NCI-H2081 treated with DMSO at 0.1 percent for 48 hours (cell line): Measurements from ENCODE around the gene STK39.

ENCODE experiments used
- DNase-seq: peaks from one replicate; lab custom pipeline; 2025; lab: John Stamatoyannopoulos, UW

The STK39 gene

GRCh38 chr2:167953776-167954175 lies 293.6 kb downstream of the STK39 start:
- no peak for DNase-seq

GRCh38 chr2:167950571-167950970 lies 296.8 kb downstream of the STK39 start:
- no peak for DNase-seq

DNA sequence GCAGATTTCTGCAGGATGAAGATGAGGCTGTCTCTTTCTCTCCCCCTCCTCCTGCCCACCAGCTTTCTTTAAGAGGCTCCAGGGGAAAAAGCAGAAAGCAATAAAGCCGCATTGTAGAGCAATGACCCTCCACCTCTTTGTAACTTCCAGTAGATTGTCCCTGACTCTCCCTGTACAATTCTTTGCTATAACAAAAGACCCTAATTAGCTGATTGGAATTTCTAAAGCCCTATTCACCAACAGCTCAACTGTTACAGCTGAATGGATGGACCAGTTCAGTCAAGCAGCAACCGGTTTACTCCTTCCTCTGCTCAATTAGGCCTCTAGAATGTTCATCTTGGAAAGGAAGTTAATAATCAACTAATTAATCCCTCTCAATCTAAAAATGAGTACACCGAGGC lies 301.0 kb downstream of the STK39 start:
- no peak for DNase-seq

DNA sequence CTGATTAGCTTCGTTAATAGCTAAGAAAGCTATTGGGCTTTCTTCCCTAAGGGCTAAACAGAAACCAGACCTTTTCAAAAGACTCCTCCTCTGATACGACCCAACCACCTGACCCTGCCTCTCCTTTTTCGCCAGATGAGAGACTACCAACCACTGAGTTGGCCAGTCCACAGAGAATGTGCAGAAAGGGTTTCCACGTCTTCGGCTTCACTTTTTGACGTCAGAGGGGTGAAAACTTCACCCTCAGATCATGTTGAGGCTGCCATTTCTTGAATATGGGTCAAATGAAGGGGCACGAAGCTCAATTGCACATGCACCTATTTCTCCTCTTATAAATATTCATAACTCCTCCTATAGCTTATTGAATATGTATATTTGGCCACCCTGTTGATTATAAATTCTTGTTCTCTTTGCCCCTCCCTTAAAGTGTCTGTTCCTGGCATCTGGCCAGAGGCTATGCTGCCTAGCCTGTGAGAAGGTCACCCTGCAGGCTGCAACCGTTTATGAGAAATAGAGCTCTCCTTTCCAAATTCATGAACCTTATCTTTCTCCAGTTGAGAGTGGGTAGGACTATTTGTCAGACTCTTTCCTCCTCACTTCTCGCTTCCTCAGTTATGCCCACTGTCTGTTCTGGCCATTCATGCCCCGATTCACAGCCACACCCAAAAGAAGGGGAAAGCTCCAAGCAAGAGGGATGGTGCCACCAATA lies 301.6 kb downstream of the STK39 start:
- DNase-seq, result no peak

GRCh38 chr2:167944825-167945659 lies 302.4 kb downstream of the STK39 start:
- DNase-seq, result no peak

- no peak for DNase-seq
Measured at GRCh38 chr2:167943897-167944296, 303.5 kb downstream of the STK39 start.

DNA sequence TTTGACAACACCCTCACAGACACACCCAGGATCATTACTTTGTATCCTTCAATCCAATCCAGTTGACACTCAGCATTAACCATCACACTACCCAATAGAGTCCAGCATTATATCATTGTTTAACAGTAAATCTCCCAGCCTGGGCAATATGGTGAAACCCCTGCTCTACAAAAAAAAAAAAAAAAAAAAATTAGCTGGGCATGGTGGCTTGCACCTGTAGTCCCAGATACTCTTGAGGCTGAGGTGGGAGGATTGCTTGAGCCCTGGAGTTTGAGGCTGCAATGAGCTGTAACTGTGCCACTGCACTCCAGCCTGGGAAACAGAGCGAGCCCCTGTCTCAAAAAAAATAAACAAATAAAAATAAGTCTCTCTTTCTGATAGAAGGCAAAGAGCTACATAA lies 304.0 kb downstream of the STK39 start:
- DNase-seq, result no peak

DNA sequence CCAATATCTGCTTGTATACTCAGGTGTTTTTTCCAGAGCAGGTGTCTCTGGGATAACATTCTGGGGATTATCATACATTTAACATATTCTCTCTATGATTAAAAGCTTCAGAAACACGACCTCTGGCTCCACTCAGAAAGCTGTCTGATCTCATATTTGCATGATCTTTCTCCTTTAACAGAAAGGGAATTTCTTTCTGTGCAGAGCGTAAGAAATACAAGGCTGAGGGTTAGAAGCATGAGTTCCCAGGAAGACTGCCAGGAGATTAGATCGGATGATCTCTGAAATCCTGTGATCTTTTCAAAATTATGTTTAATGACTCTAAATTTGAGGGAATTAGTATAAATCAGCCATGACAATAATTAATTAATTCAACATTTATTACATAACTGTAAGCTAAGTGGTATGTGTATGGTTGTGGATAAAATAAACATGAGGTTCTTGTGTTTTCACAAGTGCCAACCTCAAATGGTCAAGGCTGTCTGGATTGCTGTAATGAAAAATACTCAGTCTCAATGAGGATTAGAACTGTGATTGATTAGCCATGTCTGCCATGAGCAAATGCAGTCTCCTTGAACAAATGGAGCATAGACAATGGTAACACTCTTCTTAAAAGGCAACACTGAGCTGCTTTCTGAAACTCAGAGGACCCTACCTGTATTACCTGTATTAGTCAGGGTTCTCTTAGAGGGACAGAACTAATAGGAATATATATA lies 304.9 kb downstream of the STK39 start:
- DNase-seq, result no peak

DNA sequence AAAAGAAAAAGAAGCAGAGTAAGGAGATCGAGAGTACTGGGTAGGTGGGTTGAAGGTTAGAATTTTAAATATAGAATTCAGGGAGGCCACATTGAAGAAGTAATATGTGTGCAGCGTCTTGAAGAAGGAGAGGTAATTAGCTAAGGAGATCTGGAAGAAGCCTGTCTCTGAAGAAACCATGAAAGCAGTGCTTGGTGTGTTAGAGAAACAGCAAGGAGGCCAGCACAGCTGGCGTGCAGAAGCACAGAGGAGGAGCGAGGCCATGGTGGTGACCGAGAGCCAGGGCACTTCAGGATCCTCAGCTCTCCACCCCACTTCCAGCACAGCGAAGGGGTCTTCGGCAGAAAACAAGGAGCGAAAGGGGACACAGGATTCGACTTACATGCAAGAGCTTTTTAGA lies 305.8 kb downstream of the STK39 start:
- DNase-seq, result no peak

GRCh38 chr2:167940734-167941507 lies 306.5 kb downstream of the STK39 start:
- DNase-seq, result no peak

GRCh38 chr2:167940346-167940725 lies 307.1 kb downstream of the STK39 start:
- DNase-seq, result no peak

DNA sequence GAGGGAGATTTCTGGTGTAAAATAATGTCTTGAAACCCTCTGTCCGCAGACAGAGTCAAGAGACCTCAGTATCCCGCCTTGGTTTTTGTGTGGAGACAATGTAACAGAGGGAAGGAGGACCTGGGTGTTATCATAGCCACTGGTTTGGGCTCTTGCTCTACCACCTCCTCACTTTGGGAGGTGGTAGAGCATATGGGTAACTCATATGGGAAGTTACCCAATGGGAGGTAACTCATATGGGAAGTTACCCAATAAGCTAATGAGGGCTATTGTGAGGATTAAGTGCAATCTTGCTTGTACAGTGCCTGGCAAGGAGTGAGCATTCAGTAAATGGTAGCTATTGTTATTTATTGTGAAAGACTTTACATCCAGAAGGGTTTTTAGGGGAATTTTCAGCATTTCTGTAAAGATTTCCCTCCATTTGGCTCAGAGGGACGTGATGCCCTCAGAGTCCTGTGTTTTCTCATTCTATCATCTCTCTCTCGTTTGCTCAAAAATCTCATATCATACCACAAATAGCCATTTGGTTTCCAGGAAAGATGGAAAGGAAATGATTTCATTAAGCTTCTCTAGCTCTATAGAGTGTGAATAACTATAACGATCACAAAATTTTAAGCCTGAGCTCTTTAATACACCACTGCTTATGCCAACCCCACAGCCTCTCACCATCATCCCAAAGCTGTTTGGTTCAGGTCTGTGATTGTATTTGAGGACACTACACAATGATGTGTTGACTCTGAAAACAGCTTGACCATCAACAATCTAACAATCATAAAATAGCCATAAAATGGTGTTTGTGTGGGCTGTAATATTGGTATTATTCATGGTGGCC lies 307.7 kb downstream of the STK39 start:
- no peak for DNase-seq

GRCh38 chr2:167937403-167937802 lies 310.0 kb downstream of the STK39 start:
- DNase-seq, result no peak

DNA sequence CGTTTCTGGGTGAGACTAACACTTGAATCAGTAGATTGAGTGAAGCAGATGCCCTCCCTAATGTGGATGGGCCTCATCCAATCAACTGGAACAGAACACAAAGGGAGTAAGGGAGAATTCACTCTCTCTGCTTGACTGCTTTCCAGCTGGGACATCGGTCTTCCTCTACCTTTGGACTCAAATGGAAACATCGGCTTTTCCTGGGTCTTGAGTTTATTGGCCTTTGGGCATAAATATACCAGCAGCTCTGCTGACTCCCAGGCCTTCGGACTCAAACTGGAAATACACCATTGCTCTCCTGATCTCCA lies 311.6 kb downstream of the STK39 start:
- DNase-seq, result no peak

DNA sequence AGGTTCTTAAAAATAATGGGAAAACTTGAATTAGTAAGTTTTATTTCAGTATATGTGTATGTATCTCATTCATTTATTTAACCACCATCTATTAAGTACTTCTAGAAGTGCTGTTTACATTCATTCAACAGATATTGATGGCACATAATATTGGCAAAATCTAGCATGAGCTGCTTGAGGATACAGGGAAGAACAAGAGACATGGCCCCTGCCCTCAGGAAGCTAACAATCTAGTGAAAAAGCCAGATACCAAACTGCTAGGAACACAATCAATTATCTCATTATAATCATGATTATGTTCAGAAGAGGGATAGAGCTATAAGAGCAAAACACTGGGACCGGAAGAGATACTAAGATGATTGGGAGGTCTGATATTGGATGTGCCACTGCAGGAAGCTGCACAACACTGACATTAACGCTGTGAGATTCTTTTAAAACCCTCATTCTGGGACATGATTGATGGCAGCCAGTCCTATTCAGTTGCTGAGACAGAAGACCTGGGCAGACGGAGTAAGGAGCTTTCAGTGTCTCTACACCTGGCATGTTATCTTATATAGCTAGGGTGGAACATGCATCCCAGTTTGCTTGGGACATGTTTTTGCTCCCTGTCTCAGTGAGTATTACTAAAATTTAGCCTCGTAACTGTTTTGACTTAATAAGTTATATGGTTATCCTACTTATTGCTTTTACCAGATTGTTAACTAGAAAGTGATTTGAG lies 314.1 kb downstream of the STK39 start:
- no peak for DNase-seq

DNA sequence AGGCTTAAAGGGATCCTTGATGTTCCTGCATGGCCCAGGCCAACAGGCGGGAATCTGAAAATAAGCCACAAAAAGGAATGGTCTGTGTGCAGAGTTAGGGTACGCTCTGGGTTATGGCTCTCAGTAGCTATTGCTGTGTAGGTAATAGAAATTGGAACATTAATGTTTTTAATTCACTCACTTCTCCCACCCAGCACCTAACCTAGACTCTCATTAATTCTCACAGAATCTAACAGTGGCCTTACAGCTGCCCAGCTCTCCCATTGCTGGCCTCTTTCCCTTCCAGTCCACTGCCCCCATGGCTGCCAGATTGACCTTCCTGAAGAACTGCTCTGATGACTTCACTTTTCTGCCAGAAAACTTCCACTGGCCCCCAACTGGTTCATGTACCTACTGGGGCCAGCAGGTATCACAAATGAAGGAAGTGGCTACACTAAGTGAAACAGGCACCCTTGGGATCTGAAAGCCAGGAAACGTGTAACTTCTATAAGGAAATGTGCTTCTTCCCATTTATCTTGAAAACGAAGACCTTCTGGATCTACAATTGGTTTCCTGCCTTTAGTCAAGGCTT lies 315.2 kb downstream of the STK39 start:
- DNase-seq, result no peak

- no peak for DNase-seq
Measured at GRCh38 chr2:167929484-167929883, 317.9 kb downstream of the STK39 start.

DNA sequence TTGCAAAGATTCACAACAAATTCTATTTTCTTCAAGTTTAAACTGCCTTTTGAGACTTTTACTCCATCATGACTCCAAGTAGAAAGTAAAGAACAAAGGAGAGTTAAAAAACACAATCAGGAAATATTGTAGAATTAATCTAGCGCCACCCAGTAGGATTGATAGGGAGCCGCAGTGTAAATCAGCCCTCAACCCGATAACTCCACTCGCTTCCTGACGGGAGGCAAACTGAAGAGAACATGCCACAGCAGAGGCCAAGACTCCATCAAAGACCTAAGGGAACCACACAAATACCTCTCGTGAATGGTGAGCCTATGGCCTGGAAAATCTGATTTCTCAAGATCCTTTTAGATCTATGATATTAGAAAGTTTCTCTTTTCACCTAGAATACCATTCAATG lies 319.0 kb downstream of the STK39 start:
- DNase-seq, result no peak

GRCh38 chr2:167925758-167926157 lies 321.6 kb downstream of the STK39 start:
- DNase-seq, result no peak

- DNase-seq, result no peak
Measured at GRCh38 chr2:167924556-167924955, 322.8 kb downstream of the STK39 start.
